GM19397 (cell line): ENCODE results near the gene FAM114A2.
"Not testable (repeated sequence)": the region's sequence is repeated elsewhere in the genome, so short reads cannot be mapped to it uniquely, and the experiment has no call there.

ENCODE experiments used
- ATAC-seq: cut with Tn5 transposase; IDR thresholded peaks from one replicate; pipeline ENCODE4 v1.9.1; 2021; ENCODE audit warnings: mild to moderate bottlenecking, moderate library complexity; ENCODE audit not compliant: unreplicated experiment

The FAM114A2 gene

DNA sequence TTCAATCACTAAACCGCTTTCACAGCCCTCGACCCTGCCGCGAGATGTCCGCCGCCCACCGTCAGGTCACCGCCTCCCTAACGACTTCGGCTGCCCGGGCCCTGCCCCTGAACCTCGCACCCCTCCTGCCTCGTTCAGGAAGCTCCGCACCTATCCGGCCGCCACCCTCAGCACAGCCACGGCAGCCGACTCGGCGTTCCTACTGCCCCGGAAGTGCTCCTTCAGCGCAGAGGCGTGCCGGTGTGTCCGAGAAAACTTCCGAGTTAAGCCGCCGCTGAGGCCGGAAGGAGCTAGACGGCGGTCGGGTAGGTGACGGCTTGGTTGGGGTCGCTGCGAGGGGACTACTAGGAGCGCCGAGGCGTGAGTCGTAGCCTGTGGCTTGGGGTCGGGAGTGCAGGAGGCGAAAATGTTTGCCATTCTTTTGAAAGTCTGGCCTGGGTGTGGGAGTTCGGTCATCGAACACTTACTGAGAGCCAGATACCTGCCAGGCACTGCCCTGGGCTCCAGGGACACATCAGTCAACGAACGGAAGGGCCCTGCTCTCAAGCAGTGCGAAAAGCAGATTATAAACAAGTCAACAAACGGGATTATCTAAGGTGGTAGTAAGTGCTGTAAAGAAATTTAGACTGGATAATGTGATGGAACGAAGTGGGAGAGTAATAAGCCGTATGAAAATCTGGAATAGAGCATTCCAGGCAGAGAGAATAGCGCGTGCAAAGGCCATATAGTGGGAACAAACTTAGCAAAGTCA lies at the start of gene FAM114A2, which contains the start of gene MFAP3:
TSS of gene FAM114A2 (minus strand) at position 204 of the 751 bp plus-strand sequence. CDS start 3,957 bp downstream, outside the sequence.
TSS of gene MFAP3 (plus strand) at position 261 of the 751 bp plus-strand sequence. CDS start 10,756 bp downstream, outside the sequence.
- ATAC-seq: peak; percentile 100

DNA sequence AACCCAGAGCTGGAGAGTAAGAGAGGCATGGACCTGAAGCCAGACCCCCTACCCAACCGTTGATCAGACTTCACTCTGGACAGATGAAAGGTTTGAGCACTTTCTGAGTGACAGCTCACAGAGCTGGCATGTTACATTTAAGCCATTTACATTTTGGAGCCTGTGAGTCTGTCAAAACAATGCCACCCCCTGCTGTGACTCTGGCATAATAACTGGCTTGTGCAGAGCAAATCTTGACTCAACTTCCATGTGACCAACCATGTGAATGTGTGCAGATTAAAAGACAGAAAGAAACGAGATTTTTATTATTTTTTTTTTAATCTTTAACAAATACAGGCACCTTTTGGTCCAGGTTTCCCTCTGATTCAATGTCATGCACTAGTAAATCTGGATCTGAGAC lies 48.5 kb upstream of the FAM114A2 start:
- no peak for ATAC-seq

DNA sequence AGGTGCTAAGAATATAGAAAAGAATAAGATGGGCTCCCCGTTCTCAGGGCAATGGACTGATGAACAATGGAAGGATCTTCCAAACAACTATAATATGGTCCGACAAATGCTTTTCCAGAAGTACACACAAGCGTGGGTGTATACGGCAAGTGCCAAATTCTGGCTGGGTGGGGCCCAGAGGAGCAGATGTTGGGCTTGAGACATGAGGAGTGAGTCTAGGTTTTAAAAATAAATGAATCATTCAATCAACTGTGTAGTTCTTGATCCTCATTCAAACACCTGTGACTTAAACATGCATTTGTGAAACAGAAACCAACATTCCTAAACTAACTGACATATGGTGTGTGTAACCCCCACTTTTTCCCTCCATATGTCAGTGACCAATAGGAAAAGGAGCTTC lies 47.9 kb upstream of the FAM114A2 start:
- no peak for ATAC-seq

DNA sequence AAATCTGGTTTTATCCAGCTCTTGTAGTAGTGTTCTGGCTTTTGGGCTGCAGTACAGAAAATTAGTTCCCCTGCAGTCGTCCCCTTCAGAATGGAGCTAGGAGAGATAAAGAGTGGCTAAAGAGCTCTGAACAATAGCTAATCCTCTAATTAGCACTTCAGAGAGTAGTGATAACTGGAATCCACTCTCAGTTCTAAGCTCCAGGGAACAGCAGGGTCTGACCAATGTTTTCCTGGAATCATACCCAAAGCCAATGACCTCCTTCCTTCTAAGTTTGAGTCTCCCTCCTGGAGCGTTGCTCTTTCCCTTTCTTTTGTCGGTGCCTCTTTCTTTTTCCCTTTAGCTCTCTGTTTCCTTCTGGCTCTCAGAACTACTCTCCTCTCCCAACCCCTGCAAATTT lies 47.4 kb upstream of the FAM114A2 start:
- ATAC-seq: no peak

DNA sequence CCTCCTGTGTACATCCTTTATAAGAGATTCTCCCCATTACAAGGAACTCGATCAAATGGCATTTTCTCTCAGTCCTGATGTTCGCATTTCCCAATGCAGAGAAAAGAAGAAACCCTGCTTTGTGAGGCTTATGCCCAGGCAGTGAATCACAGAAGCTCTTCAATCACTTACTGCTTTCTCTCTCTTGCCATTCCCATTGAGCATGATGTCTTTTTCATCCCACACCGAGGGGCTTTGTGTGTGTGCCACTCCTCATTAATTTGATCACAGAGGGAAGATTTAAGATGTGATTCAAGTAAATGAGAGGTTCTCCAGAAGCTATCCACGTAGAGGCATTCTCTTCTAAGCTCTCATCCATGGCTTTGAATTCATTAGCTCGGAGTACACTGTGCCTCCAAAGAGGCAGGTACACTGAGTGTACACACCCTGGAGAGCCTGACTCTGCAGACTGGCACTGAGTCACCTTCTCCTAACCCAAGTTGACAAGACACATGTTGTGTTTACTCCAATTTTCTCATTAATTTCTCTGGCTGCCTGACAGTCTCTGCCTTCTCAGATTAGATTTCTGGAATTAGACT lies 45.4 kb upstream of the FAM114A2 start:
- ATAC-seq: no peak

DNA sequence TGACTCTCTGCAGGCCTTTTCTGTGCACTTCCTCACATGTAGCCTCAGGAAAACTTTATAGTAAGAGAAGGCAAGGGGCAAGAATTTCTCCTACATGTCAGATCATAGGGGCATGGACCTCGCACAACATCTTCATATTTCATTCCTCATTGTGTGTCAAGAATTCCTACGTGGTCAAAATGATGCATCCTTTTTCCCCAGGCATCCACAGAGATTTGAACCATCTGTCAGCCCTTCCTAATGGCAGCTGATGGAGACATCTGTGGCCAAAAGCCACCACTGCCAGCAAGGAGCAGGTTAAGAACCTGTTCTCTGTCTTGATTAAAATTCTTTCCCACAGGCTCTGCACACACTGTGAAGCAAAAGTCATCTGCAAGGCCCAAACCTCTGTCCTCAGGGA lies 42.5 kb upstream of the FAM114A2 start:
- ATAC-seq: no peak

DNA sequence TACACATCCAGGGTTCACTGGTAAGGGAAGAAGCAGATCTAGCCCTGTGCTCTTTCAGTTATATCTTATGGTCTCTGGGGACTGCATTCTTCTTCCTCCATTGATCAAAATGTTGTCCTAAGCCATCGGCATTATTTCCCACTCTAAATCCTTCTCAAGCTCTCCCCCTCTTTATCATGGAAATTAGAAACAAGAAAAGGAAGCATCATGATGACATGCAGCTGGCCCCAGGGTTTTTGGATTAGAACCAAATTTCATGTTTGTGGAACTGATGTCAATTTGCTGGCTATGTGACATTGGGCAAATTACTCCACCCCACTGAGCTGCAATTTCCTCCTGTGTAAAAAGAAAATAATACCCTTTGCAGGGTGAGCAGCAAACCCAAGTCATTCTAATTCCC lies 39.6 kb upstream of the FAM114A2 start:
- ATAC-seq: no peak

DNA sequence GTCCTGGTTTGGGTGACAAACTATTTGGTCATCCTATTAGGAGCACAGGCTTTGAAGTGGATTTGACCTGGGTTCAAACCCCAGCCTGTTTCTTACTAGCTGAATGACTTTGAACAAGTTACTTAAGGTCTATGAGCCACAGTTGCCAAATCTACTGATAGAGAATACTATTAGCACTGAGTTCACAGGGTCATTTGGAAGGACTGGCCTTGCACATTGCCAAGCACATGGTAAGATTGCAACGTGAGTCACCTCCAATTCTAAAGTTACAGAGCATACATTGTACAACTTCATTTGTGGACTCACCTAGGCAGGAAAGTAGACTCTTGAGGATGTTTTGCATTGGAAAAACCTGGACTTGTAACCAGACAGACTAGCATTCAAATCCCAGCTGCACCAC lies 39.0 kb upstream of the FAM114A2 start:
- no peak for ATAC-seq

DNA sequence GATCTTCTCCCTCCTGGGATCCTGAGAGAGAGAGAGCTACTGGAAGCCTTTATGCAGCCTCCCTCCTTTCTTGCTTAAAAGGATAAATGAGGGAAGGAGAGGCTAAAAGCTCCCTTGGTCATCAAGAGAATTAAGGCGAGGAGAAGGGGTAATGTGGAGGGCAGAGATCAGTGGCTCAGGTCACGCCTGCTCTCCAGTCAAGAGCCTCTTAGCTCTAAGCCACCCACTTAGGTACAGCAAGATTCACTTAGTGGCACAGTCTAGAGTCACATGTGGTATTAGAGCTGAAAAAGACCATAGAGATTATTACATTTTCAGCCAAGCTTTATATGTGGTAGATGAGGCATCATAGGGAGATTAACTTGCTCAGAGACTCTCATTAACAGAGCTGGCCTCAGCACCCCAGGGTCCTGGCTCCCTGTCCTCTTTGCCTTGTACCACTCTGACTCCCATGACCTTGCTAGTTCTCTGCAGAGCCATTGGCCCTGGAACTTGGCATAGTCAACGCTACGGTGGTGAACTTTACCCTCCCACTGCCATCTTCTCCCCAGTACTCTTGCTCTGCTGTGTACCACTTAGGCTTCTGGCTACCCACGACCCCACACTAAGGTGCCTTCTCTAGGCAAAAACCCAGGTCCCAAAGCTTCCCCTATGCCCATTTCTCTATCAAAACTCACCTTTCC lies 37.7 kb upstream of the FAM114A2 start:
- ATAC-seq: no peak

DNA sequence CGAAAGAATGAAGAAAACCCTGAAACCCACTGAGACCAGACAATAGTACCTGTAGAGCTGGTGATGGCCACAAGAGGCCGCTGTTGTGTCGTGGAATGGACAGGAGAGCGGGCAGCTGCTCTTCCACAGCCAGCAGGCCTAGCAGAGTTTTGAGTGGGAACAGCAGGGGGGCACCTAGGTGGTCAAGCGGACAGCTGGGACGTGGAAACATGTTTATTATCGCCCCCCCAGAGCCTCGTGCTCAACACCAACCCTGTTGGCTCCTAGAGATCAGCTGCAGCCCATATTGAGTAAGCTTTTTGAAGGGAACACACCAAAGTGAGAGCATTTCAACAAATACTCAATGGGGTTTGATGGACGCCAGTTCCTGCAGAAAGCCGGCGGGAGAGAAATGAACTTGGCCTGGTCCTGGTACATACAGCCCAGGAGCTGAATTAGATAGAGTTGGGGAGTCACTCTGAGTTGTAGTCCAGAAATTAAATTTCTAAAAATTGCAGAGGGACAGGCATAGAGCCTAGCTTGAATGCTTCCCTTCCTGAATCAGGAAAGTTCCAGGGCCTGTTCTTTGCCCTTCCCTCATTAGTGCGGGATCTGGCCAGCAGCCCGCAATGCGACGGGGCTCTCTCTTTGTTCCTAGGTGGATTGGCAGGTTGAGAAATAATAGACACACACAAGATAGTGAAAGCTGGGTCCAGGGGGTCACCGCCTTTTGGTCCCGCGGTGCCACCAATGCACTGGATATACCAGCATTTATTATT lies 33.9 kb upstream of the FAM114A2 start:
- ATAC-seq: peak; percentile 95

DNA sequence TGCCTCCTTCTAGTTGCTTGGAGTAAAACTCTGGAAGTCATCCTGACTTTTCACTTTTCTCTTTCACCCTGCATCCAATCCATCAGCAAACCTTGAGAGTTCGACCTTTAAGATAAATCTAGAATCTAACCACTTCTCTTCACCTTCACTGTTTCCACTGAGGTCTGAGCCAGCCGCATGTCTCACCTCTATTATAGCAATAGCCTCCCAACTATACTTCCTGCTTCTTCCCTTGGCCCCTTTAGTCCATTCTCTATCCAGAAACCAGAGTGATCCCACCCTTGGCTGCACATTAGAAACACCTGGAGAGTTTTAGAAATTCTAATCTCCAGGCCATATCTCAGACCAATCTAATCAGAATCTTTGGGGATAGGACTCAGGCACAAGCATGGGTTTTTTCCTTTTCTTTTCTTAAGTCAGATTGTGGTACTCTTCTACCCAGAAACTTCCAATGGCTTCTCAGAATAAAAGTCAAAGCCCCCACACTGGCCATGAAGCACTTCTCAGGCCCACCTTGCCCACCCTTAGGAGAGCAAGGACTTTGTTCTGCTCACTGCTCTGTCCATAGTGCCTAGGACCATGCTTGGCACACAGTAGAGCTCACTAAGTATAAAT lies 33.2 kb upstream of the FAM114A2 start:
- ATAC-seq: no peak

DNA sequence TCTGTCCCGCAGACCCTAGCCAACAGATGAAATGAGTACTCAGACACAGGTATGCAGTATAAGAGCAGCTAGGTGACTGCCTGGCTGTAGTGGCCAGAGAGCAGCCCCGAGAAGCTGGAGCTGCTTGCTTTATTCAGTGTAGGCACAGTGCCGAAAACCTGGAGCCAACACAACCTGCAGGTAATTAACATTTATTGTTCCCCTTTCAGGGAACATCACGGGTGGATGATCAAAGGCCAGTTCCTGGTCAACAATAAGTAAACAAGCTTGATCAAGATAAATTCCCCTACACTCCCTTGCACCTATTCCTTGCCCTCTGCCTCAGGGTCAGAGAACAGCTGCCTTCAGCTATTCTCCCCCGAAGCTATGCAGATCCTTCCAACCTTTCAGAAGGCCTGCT lies 31.1 kb upstream of the FAM114A2 start:
- ATAC-seq: not testable (repeated sequence)

DNA sequence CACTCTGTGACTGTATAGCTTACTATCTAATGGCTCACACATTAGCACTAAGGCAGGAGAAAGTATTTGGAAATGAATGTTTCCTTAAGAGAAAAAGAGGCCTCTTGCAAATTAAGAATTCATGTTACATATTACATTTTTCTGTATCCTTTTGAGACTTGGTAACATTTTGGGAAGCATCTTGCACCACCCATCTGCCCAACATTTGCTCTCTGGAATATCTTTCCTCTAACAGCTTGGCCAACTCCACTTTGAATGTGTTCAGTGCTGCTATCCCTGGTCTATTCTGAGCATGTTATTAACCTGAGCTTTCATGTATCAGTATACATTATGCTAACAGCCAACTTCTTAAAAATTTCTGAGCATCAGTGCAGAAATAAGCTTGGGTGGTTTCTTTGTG lies 27.3 kb upstream of the FAM114A2 start:
- no peak for ATAC-seq

DNA sequence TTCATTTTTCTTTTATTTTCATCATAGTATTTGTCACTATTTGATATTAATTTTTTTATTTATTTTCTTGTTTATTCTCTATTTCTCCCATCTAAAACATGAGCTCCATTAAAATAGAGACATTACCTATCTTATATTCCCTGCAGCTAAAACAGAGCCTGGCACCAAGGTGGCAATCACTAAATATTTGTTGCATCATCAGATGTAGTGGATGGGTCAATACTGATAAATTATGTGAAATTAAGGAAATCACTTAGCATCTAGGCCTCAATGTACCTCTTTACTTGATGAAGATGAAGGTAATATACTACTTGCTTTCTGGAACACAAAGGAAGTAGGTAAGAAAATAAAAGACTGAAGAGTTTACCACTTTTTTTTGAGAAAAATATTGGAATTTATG lies 24.7 kb upstream of the FAM114A2 start:
- ATAC-seq: no peak

DNA sequence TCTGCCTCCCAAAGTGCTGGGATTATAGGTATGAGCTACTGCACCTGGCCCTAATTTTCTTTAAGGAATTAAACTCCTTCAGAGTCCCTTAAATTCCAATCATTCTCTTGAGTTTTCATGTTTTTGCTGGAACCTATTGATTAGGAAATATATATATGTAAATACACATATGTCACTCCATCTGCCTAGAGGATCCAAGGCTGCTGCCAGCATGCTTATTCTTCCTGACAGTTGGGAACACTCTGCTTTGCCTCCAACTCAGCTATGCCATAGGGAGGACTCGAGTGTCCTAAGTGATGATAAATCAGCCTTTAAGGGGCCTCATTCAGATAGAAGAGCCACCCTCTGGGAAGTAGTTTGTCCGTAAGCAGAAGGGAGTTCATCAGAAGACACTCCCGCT lies 21.9 kb upstream of the FAM114A2 start:
- no peak for ATAC-seq

DNA sequence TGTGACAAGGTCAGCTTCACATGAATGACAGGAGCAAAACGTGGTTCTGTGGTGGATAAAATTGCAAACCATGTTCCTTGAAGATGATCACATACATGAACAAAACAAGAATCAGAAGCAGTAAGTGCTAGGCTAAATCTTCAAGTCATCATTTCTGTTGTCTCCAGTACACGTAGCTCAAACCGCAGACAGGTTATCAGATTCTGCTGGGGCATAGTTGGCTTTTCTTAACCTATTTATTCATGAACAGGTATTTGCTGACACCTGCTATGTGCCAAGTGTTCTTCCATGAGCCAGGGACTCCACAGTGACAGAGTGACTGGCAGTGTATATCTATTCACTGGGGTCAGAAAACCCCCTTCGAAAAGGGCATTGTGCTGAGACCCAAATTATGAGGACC lies 20.9 kb upstream of the FAM114A2 start:
- no peak for ATAC-seq

DNA sequence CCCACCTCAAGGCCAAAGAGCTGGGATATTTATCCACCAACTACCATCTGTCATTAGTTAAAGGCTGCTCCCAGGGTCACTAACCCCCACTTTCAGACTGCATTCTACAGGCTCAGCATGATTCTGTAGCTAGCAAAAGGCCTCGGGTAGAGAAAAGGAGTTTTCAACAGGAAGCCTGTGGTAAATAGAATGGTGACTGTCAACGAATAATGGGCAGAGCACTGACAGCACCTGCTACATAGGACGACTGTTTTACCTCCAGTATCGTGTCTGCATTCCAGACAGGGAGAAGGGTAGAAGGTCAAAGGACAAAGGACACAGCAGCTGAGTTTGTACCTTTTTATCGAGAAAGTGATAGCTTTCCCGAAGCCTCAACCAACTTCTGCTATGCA lies 20.3 kb upstream of the FAM114A2 start:
- peak; percentile 45 for ATAC-seq

DNA sequence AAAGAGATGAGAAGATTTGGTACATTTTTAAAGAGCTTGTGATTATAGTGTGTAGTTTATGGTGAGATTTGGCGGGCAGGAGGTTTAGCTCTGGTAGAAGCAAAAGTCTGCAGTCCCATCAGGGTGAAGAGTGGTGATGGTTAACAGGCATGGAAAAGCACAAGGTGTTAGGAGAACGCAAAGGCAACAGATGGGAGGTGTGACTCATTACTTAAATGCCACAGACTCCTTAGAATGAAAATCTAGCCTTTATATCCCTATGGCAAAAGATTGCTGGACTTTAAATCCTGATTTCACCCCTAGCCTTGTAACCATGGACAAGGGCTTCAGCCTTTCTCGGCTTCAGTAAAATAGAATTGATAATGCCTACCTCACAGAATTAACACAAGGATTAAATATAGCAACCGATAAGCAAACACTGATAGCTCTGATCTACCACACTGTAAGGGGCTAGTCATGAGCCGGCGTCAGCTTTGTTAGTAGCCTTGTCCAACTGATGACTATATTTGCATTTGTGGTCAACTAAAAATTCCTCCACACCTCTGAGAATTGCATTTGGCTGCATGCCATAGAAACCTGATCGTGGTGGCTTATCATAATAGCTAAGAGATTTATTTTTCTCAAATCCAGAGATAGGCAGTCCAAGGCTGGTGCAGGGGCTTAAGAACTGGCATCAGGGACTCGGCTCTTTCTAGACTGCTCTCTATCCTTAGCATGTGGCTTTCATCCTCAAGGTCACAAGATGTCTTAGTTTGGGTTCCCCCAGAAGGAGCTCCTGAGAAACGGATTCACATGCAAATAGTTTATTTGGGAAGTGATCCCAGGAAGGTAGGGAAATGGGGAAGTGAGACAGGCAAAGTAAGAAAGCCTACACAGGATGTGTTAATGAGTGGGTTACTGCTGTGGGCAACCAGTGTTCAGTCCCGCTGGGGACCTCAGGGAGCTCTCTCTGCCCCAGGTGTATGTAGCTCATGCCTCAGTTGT lies 19.6 kb upstream of the FAM114A2 start:
- ATAC-seq: peak; percentile 62

DNA sequence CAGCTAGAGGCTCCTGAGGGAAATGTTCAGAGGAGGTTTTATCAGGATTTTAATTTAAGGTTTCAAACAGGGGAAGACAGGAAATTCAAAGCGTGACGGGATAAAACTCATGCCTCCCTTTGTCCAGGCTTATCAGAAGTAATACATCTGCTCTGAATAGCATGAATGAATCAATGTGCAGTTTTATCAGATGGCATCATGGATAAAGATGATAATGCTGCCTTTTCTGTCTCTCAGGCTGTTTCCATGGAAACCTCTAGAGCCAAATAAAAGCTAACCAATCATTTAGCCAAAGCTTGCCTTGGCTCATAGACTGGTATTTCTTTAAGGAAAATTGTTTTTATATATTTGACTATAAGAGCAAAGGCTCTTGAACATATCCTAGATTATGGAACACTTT lies 16.5 kb upstream of the FAM114A2 start:
- ATAC-seq: no peak

DNA sequence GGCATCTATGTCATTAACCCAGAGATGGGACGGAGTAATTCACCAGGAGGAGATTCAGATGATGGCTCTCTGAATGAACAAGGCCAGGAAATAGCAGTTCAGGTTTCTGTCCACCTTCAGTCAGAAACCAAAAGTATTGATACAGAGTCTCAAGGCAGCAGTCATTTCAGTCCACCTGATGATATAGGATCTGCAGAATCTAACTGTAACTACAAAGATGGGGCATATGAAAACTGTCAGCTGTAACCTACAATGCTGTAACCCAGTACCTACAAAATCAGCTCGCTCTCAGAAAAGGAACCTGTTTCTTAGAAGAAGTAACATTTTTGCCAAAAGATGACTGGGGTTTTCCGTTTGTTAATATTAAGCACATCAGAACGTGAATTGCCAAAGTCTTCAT lies 14.8 kb upstream of the FAM114A2 start:
- ATAC-seq: no peak
